ENCODE results near the gene RSRC1. TPM values are rescaled to one million over a fixed set of nuclear protein-coding genes. Genes with fewer than 3 reads are reported as not detected.

Gene RSRC1
- polyA plus RNA-seq, 1 experiment = 2.7 TPM

DNA sequence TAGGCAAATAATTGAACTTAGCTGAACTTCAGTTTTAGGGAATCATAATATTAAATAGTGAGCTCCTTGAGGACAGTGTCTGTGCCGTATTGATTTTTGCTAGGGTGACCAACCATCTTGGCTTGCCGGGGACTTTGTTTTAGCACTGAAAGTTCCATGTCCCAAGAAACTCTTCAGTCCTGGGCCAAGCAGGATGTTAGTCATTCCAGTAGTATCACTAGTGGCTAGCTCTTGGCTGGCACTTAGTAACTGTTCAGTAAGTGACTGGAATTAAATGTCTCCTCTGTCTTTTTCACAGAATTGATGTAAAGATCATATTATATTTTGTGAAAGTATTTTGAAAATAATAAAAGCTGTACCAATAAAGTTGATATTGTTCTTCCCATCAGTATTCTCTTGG lies 42.3 kb downstream of the RSRC1 start:
- POLR2A ChIA-PET = no interaction called here
- CTCF ChIA-PET = no interaction called here
- H3K27me3 ChIP-seq (ENCODE audit: control insufficient read depth, insufficient read depth, low read length) = no peaks in the 10 kb centered on the region
- no peak for TF ChIP-seq CTCF (IDR thresholded peaks at IDR 0.05; ENCODE audit: insufficient read depth, low read depth, low read length)
- H3K4me3 ChIP-seq (ENCODE audit: low read depth, low read length) = no peak overlapping the region
- H3K36me3 ChIP-seq (ENCODE audit: control insufficient read depth, insufficient read depth, low read length) = no peaks in the 10 kb centered on the region; the same call in 1 of the 2 replicates
- DNase-seq (ENCODE audit: low read depth) = no peak

GRCh38 chr3:158158969-158159368 lies 49.1 kb downstream of the RSRC1 start:
- no peak for TF ChIP-seq CTCF (IDR thresholded peaks at IDR 0.05; ENCODE audit: insufficient read depth, low read depth, low read length)
- ChIA-PET POLR2A (no interaction called here), CTCF (no interaction called here)
- Histone ChIP-seq H3K4me3 (ENCODE audit: low read depth, low read length) (no peak overlapping the region), H3K36me3 (ENCODE audit: control insufficient read depth, insufficient read depth, low read length) (no peaks in the 10 kb centered on the region), H3K27me3 (ENCODE audit: control insufficient read depth, insufficient read depth, low read length) (no peaks in the 10 kb centered on the region)
- DNase-seq (ENCODE audit: low read depth) = no peak

DNA sequence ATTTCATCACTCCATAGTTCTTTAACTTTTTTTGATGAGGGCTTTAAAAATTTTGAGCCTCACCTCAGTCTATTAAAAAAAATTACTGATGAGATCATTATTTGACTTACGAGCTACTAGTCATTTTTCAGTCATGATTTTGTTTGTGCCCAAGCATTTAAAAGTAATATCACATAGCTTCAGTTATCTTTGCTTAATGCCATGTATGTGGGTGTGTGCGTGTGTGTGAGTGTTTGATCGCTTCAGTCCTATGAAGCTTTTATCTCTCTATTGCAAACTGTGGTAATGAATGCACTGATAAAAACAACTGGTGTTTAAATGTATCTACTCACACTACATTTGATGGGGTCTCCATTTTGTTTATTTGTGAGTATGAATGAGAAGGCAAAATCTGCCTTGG lies 49.8 kb downstream of the RSRC1 start:
- Histone ChIP-seq H3K4me3 (ENCODE audit: low read depth, low read length) (no peak overlapping the region), H3K27me3 (ENCODE audit: control insufficient read depth, insufficient read depth, low read length) (no peaks in the 10 kb centered on the region), H3K36me3 (ENCODE audit: control insufficient read depth, insufficient read depth, low read length) (no peaks in the 10 kb centered on the region)
- POLR2A ChIA-PET = no interaction called here
- TF ChIP-seq CTCF (IDR thresholded peaks at IDR 0.05; ENCODE audit: insufficient read depth, low read depth, low read length) = no peak
- no peak for DNase-seq (ENCODE audit: low read depth)
- CTCF ChIA-PET = no interaction called here

- Histone ChIP-seq H3K27me3 (ENCODE audit: control insufficient read depth, insufficient read depth, low read length) (no peaks in the 10 kb centered on the region), H3K36me3 (ENCODE audit: control insufficient read depth, insufficient read depth, low read length) (no peaks in the 10 kb centered on the region), H3K4me3 (ENCODE audit: low read depth, low read length) (no peak overlapping the region)
- TF ChIP-seq CTCF (IDR thresholded peaks at IDR 0.05; ENCODE audit: insufficient read depth, low read depth, low read length) = no peak
- ChIA-PET POLR2A (no interaction called here), CTCF (no interaction called here)
- peak; percentile 78 for DNase-seq (ENCODE audit: low read depth)
Measured at GRCh38 chr3:158160958-158161357, 51.1 kb downstream of the RSRC1 start.

- H3K4me3 ChIP-seq (ENCODE audit: low read depth, low read length) = no peak overlapping the region
- TF ChIP-seq CTCF (IDR thresholded peaks at IDR 0.05; ENCODE audit: insufficient read depth, low read depth, low read length) = no peak
- H3K36me3 ChIP-seq (ENCODE audit: control insufficient read depth, insufficient read depth, low read length) = no peaks in the 10 kb centered on the region
- no peak for DNase-seq (ENCODE audit: low read depth)
- ChIA-PET POLR2A (no interaction called here), CTCF (interaction anchor here (1.2 kb wide), 1 partner anchor 559 kb away, joined by 3 read pairs; no protein-coding TSS in a partner anchor)
- H3K27me3 ChIP-seq (ENCODE audit: control insufficient read depth, insufficient read depth, low read length) = peaks cover 3% of the 10 kb centered on the region; the same call in 1 of the 2 replicates
Measured at GRCh38 chr3:158165141-158165655, 55.3 kb downstream of the RSRC1 start.
